NCI-H1105 treated with DMSO at 0.1 percent for 48 hours (cell line): ENCODE measurements around the gene SERPIND1.
"Not testable (repeated sequence)": the region's sequence is repeated elsewhere in the genome, so short reads cannot be mapped to it uniquely, and the experiment has no call there.

Experiments used
- DNase-seq: peaks from one replicate; lab custom pipeline; 2025; lab: John Stamatoyannopoulos, UW

Gene SERPIND1

GRCh38 chr22:20746431-20747189 is 27.3 kb upstream of the SERPIND1 start:
- DNase-seq: no peak

GRCh38 chr22:20747223-20747622 is 26.7 kb upstream of the SERPIND1 start:
- no peak for DNase-seq

DNA sequence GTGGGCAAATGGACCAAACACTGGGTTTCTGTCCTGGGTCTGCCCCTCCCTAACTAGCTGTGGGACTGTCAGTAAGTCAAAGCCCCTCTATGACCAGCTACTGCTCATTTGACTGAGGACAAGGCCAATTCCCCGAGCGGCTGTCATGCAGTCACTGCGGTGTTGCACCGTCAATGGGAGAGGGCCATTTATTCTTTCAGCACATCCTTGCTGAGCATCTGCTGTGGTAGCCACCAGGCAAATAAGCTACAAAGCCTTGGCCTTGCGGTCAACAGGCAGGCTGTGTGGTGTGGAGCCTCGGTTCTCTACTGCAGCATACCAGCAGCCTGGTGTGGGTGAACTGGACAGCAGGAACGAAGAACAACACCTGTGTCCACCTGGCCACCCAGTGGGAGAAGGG is 25.8 kb upstream of the SERPIND1 start:
- no peak for DNase-seq

- no peak for DNase-seq
Measured at GRCh38 chr22:20748731-20749428, 25.0 kb upstream of the SERPIND1 start.

DNA sequence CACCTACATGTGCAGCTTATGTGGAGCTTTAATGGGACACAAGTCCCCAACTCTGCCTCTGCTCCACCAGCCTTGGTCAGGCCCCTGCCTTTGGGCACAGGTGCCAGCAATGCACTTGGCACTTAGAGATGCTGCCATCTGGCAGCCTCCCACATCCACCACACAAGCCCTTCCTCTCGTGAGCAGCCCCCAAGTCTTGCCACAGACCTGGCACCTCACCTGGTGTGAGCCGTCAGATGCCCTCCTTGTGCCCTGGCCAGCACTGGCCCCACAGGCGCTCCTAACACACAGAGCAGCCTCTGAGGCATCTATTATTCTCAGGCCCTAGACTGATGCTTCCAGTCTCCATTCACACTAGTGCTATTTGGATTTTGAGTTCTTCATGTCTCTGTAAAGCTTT is 24.5 kb upstream of the SERPIND1 start:
- no peak for DNase-seq

- peak; percentile 27 for DNase-seq
Measured at GRCh38 chr22:20750461-20751184, 23.3 kb upstream of the SERPIND1 start.

DNA sequence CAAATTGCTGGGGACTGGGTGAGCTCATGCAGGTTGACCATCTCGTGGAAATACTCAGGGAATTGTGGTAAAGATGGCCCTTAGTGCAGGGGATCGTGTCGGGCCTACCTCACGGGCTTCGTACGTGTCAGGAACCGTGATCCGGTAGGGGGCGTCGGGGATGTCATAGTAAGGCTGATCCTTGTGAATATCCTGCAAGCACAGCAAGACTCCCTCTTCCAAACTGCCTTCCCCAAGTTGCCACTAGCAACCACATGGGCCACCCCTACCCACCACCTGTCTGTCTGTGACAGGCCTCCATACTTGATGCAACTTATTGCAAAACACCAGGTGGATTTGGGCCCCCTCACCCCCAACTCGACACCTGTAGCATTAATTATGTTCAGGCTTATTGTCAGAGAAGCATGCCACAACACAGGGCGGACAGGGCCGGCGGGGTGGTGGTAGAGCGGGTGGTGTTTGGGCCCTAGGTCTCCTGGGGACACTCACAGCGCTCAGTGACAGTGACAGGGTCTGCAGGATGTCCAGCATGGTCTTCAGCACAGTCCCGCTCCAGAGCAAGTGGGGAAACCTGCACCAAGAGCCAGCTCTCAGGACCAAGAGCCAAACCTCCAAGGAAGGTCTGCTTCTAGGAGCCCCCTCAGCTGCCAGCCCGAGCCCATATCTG is 22.6 kb upstream of the SERPIND1 start:
- DNase-seq: peak; percentile 27

DNA sequence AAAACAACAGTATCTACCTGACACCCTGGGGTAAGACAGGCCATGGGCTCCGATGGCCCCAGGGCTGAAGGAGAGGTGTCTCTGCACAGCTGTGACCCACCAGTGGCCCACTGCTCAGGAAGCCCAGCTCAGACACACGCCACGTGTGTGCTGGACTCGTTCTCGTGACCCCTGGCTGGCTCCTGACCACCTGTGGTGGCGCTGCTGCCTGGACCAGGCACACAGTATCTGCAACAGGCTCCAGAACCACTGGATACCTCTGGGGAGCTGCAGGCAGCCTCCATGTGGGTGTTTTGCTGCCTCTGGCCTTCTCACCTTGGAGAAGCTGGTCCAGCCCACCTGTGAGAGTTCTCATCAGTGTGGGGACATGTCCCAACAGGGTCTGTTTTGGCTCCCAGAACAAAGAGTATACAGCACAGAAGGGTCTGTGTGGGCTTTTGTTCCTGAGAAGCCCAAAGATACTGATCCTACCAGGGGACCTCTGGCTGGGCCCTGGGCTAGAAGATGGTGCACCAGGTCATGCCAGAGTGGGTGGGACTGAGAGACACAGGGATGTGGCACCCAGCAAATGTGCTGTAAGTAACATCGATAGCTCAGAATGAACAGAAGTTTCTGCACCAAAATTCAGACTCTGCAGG is 21.7 kb upstream of the SERPIND1 start:
- no peak for DNase-seq

GRCh38 chr22:20752873-20753272 is 21.0 kb upstream of the SERPIND1 start:
- no peak for DNase-seq

- DNase-seq: no peak
Measured at GRCh38 chr22:20756846-20757245, 17.1 kb upstream of the SERPIND1 start.

DNA sequence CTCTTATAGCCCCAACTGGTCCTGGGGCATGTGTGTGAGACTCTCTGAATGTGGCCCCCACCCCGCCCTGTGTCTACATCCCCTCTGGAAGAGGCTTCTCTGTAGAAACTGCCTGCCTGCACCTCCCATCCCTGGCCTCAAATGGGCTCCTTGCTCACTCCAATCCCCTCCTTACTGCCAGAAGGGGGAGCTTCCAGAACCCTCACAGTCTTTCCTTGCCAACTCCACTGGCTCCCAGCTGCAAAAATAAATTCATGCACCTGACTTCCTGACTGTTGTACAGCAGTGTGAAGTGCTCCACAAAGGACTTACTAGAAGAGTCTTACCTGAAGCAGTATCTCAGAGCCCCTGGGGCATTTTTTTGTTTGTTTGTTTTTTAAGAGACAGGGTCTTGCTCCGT is 15.2 kb upstream of the SERPIND1 start:
- peak; percentile 3 for DNase-seq

- no peak for DNase-seq
Measured at GRCh38 chr22:20760084-20760483, 13.8 kb upstream of the SERPIND1 start.

GRCh38 chr22:20761536-20761935 is 12.4 kb upstream of the SERPIND1 start:
- no peak for DNase-seq

GRCh38 chr22:20762233-20762796 is 11.6 kb upstream of the SERPIND1 start:
- no peak for DNase-seq

GRCh38 chr22:20763630-20764470 is 10.1 kb upstream of the SERPIND1 start:
- DNase-seq: no peak

GRCh38 chr22:20764471-20764720 is 9.5 kb upstream of the SERPIND1 start:
- no peak for DNase-seq

GRCh38 chr22:20764729-20765128 is 9.2 kb upstream of the SERPIND1 start:
- no peak for DNase-seq

- DNase-seq: no peak
Measured at GRCh38 chr22:20765938-20766337, 8.0 kb upstream of the SERPIND1 start.

DNA sequence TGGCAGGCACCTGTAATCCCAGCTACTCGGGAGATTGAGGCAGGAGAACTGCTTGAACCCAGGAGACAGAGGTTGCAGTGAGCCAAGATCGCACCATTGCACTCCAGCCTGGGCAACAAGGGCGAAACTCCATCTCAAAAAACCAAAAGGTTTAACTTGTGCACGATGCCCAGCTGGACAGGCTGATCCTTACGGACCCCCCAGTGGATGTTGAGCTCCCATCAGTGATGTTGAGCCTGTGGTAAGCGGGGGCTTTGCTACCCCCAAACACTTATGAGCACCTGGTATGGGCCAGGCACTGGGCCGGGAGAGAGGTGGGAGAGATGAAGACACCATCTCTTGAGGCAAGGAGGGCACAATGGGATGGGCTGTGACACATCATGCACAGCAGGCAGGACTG is 7.4 kb upstream of the SERPIND1 start:
- DNase-seq: no peak

GRCh38 chr22:20769496-20769826 is 4.5 kb upstream of the SERPIND1 start:
- DNase-seq: not testable (repeated sequence)
